CD4-positive, alpha-beta T cell treated with Interleukin-17A for 1 hour (primary cell): ENCODE measurements around the gene COG5.

ENCODE experiments used
- DNase-seq: peaks from one replicate; pipeline ENCODE4 v3.0.0-alpha.2; 2020

Gene COG5

GRCh38 chr7:107212725-107213124 lies 351.0 kb downstream of the COG5 start:
- DNase-seq: no peak

- no peak for DNase-seq
These were observed 353.3 kb downstream of the COG5 start for GRCh38 chr7:107210400-107210799.

DNA sequence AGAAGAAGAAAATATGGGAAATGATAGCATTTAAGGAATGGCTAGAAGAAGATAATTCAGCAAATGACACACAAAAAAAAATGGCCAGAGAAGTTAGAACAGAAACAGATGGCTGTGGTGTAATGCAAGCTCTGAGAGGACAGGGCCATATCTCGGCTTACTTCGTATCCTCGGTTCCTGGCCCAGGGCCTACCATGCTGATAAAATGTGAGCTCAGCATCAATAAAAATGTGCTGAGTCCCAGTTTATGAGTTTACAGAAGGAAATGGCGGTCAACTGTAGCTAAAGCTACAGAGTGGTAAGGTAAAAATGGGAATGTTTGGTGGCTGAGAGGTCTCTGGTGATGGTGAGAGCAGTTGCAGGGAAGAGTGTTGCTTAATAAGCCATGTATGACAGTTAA lies 354.2 kb downstream of the COG5 start:
- no peak for DNase-seq

DNA sequence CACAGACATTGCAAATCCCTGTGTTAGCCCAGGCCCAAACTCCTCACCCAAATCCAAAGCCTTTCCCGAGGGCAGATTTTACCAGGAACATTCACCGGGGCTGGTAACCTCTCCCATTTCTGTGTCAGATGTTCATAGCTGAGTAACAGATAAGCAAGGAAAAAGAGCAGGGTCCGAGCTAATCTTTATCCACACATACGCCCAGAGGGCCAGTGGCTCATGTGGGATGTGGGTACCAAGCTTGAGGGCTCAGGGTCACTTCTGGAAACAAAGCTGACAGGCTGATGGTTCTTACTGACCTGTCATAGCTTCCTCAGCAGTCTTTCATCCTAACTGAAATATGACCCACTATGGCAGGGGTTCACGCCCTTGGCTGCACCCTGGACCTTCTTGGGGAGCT lies 355.2 kb downstream of the COG5 start:
- no peak for DNase-seq

GRCh38 chr7:107208024-107208521 lies 355.6 kb downstream of the COG5 start:
- no peak for DNase-seq

DNA sequence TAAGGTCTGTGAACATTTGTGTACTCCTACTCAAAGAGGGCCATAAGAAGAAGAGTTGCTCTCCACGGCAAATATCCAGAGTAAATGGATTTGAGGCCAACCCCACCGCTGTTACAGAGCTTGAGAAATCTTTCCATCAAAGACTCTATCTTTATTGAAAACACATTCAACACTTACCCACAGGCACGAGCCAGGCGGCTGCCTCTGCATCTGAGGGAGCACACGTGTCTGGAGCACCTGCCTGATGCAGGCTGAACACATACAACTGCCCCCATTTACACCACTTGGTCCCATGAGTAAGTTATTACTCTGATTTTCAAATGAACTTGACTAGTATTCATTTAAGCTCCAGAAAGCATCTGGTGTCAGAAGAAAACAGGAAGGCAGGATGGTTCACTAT lies 356.3 kb downstream of the COG5 start:
- DNase-seq: no peak

DNA sequence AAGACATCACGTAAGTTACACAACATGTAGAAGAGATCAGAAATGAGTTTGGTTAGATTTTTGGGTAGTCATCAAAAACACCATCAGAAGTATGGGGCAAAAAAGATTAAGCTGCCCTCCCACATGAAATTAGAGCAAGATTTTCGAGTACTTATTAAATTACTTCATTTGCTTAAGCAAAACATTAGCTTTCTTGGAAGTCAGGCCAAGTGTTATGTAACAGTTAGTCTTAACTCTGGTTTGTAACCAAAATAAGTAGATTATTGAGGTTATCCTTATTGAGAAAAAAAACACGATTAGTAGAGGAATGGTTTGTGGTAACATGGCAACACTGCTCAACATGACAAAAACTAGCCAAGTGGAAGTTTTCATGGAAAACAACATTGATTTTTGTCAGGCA lies 357.0 kb downstream of the COG5 start:
- DNase-seq: no peak

- no peak for DNase-seq
These were observed 357.6 kb downstream of the COG5 start for GRCh38 chr7:107206136-107206535.

DNA sequence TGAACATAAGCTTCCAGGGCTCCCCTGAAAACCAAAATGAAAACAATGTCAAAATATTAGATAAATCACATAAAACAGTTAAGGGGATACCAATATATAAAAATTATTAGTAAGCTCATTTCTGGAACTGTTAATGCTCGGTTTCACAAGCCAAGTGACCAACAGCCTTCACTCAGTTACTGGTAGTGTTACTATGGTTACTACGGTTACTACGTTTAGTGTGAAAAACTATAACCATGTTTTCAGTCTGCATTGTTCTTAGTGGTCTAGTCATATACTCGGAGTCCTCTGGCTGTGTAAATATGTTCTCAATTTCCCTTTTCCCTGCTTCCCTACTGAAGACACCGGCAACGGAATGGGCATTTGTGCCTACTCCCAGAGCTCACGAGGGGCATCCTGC lies 360.1 kb downstream of the COG5 start:
- DNase-seq: no peak

- DNase-seq: peak; percentile 34
These were observed 361.8 kb downstream of the COG5 start for GRCh38 chr7:107201795-107202450.

DNA sequence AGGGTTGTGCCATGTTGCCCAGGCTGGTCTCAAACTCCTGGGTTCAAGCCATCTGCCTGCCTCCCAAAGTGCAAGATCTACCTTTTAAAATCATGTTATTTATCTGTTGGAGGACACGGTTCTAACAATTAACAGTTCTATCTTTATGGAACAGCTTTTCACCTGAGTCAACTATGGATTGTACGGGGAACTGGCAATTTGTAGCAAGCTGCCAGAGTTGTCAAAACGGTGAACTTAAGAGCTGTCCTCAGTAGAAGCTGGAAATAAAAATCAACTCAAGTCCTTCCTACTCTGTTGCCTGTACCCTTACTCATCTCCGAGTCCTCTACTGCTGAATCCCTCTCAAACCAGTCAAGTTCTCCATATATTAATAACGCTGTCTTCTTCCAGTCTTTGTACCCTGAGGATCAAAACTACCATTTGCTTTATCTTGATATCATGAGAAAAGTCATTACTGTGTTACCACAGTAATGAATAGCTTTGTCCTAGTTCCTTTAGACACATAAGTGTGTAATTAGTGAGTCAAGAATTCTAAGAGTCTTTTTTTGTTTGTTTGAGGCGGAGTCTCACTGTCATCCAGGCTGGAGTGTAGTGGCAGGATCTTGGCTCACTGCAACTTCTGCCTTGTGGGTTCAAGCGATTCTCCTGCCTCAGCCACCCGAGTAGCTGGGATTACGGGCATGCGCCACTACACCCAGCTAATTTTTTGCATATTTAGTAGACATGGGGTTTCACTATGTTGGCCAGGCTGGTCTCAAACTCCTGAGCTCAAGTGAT lies 366.7 kb downstream of the COG5 start:
- DNase-seq: no peak

DNA sequence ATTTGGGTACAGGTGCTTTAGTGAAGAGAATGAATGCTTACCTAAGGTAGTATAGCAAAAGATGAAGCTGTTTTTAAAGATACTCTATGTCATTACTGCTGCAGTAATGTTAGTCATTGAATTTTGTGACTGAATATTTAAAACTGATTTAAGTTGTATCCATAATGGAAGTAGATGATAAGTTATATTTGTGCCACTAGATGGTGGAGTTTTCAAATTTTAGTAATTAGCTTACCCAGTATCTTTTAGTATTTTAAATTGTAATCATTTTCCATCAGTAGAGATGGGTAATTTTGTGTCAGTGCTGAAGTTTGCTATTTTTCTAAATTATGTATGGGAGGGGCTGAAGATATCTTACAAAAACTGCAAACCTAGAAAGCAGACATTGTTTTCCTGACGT lies 369.7 kb downstream of the COG5 start:
- DNase-seq: no peak

GRCh38 chr7:107190090-107190489 lies 373.6 kb downstream of the COG5 start:
- DNase-seq: no peak

- no peak for DNase-seq
These were observed 375.9 kb downstream of the COG5 start for GRCh38 chr7:107187774-107188173.

DNA sequence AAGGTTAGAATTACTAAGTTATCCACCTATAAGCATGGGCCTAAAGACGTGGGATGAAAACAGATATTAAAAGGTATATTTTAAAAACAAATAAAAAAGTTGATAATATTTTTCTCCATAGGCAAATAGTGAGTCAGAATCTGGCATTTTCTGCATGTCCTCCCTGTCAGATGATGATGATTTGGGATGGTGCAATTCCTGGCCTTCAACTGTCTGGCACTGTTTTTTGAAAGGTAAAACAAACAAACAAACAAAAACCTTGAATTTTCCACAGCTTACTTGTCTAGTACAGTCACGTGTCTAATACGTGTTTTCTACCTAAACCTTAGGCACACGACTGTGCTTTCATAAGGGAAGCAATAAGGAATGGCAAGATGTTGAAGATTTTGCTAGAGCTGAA lies 377.5 kb downstream of the COG5 start:
- DNase-seq: no peak

GRCh38 chr7:107185716-107186115 lies 378.0 kb downstream of the COG5 start:
- no peak for DNase-seq

DNA sequence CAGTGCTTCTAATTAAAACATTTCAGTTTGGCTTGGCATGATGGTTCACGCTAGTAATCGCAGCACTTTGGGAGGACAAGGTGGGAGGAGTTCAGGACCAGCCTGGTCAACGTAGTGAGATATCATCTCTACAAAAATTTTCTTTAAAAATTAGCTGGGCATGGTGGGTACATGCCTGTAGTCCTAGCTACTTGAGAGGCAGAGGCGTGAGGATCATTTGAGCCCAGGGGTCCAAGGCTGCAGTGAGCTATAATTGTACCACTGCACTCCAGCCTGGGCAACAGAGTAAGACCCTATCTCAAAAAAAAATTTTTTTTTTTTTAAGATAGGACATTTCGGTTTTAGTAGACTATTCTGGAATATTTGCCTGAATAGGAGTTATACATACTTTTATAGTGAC lies 382.5 kb downstream of the COG5 start:
- no peak for DNase-seq

GRCh38 chr7:107180378-107180777 lies 383.3 kb downstream of the COG5 start:
- DNase-seq: peak; percentile 29

DNA sequence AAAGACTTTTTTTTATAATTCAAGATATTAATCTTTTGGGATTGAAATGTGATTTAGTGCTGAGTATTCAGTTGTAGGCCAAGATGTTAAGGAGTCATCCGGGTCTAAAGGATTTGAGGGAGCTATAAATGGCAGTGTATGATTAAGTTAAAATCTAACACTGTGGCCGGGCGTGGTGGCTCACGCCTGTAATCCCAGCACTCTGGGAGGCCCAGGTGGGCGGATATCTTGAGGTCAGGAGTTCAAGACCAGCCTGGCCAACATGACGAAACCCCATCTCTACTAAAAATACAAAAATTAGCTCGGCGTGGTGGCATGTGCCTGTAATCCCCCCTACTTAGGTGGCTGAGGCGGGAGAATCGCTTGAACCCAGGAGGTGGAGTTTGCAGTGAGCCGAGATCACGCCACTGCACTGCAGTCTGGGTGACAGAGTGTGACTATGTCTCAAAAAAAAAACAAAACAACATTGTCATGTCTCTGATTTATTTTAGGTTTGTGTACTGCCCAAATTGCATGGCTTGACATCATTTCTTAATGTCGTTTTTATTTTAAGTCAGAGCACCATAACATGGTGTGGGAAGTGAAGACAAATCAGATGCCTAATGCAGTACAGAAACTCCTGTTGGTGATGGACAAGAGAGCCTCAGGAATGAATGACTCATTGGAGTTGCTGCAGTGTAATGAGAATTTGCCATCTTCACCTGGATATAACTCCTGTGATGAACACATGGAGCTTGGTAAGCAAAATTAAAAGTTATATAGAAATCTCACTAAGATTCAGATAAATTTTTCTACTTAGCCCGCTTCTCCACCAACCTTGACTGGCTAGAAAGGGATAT lies 384.2 kb downstream of the COG5 start:
- no peak for DNase-seq

- no peak for DNase-seq
These were observed 389.9 kb downstream of the COG5 start for GRCh38 chr7:107173691-107174406.

DNA sequence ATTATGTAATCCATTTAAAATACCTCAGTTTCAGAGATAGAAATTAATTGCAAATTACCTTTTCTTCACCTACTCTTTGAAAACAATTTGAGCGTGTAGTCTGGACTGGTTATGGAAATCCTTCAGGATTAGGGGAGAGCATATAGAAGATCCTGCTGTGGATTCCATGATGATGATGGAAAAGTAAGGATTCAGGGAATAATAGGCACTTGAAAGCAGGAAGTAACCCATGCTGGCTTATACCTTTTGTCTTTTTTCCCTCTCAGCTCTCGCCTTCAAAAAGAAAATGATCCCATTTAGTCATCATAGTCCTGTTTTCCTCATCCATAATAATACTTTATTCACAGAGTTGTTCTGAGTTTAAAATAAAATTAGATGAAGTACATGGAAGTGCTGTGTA lies 390.5 kb downstream of the COG5 start:
- no peak for DNase-seq

DNA sequence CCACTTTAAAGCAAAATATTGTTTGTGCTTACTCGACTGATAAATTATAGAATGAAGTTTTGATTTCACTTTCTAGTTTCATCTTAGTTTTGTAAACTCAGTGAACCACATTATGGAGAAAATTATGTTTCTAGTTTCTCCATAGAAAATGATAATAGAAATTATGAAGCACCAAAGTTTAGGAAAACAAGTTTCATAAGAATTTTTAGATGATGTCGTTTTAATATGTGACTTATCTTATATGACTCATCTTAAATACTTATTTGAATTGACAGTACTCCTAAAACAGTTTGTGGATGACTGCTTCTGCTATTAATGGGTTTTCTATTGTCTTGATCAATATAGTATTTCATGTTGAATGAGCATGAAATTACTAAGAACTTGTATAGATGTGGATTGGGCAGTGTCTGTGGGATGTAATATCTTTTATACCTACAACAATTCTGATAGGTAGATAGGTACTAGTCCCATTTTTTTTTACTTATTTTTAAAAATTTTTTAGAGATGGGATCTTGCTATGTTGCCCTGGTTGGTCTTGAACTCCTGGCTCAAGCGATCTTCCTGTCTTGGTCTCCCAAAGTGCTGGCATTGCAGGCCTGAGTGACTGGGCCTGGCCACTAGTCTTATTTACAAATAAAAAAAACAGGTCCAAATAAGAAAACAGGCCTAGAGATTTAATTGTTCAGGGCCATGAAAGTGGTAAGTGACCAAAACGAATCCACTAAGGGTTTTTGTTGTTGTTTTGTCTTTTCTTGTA lies 391.3 kb downstream of the COG5 start:
- no peak for DNase-seq
